Fibroblast of skin of right quadriceps (primary cell): ENCODE results near the gene ATOSB.

Source experiments
- DNase-seq: peaks from one replicate; pipeline ENCODE4 v3.0.0-alpha.2; 2013

ATOSB gene

GRCh38 chr9:35079426-35080341 lies 36.0 kb downstream of the ATOSB start, which contains the start of gene FANCG:
FANCG (minus strand) TSS chr9:35079942; CDS start chr9:35079524, 418 bp downstream.
- DNase-seq = peak; percentile 91

DNA sequence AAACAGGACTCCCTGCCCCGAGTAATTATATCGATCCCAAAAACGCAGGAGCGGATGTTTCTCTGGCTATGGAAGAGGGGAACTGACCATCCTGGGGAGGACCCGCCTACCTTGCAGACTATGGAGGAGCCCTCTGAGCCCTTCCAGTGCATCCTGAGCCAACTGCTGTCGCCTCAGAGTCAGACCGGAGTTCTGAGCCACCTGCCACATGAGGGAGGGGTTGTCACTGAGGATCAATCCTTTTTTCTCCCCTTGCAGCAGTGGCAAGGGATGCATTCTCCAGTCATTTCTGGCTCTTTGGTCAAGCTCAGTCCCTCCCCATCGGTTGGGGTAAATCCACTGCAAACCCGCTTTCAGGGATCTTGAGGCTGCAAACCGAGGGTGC lies 36.6 kb downstream of the ATOSB start:
- DNase-seq = no peak

- DNase-seq = no peak
Observed at GRCh38 chr9:35078066-35078465, 37.6 kb downstream of the ATOSB start.

DNA sequence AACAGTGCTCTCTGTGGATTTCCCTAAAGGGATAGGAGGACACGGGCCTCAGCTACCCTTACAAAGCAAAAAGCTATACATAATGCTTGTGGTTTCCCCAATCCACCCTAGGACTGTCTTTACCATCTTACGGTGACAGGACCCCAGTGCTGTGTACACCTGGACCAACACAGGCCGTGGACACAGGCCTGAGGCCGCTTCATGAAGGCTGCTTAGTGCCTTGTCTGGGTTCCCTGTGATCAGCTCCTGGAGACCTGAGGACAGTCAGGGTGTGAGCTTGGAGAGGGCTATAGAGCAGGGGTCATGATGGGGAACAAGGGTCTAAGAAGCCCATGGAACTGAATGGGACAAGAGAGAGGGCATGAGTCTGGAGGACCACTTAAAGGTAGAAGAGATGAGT lies 38.8 kb downstream of the ATOSB start:
- no peak for DNase-seq

DNA sequence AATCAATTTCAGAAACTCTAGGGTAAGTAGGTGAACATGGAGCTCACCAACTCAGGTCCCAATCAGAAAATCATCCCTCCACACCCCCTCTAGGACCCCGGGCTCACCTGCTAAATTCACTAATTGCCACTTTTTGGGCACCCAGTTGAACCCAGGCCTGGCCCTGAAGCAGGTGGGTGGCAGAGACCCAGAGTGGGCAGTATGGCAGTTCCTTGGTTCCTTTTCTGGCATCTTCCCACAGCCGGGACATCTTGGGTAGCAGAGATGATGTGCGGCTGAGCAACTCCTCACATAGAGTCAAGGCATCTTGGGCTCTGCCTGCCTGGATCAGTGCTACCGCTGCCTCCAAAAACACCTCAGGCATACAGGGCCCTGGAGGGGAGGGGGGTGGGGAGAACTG lies 40.3 kb downstream of the ATOSB start:
- no peak for DNase-seq

DNA sequence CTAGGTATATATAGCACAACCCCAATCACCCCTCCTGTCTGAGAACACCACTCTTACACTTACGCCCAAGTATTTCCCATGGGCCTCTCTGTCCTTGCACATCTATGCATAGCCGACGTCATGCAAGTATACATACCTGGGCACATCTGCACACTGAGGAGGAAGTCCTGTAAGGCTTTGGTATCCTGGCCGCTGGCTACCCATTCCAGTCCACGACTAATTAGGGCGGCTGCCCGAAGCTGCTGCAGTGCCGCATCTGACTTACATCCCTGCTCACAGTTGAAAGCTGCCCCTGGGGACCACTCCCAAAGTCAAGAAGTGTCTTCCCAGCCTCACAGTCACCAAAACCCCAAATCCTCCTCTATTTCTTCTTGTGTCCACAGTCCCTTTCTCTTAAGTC lies 40.9 kb downstream of the ATOSB start:
- no peak for DNase-seq

DNA sequence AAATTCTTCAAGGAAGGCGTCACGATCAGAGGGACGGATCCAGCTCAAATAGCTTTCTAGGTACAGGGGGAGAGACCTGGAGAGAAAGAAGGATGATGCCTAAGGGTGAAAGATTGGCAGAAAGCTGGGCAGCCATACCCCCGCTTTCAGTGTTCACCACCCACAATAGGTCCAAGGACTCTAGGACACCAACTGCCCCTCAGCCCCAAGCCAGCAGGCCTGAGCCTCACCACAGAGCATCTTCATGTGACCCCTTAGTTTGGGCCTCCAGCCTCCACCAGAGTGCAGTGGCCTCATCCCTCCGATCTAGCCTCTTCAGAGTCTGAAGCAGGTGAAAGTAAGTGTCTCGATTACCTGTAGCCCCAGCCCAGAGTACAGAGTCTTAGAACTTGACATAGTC lies 41.5 kb downstream of the ATOSB start:
- DNase-seq = no peak

DNA sequence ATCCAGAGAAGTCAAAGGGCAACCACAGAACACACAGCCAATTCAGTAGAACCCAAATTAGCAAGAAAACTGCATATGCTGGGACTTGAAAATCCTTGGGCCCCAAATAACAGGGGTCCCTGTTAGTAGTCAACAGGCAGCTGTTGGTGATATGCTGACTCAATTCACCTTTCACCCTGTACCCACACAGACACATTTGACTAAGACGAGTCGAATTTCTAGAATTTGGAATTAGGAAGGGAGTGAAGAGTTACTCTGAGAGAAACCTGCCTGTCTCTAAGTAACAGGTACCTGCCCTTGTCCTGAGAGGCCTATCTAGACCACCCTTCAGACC lies 42.4 kb downstream of the ATOSB start:
- DNase-seq = no peak

- peak; percentile 100 for DNase-seq
Observed at GRCh38 chr9:35072461-35073278, 43.0 kb downstream of the ATOSB start, which contains the start of gene VCP. VCP (minus strand) TSS chr9:35072625; CDS start chr9:35072353, 272 bp downstream.

DNA sequence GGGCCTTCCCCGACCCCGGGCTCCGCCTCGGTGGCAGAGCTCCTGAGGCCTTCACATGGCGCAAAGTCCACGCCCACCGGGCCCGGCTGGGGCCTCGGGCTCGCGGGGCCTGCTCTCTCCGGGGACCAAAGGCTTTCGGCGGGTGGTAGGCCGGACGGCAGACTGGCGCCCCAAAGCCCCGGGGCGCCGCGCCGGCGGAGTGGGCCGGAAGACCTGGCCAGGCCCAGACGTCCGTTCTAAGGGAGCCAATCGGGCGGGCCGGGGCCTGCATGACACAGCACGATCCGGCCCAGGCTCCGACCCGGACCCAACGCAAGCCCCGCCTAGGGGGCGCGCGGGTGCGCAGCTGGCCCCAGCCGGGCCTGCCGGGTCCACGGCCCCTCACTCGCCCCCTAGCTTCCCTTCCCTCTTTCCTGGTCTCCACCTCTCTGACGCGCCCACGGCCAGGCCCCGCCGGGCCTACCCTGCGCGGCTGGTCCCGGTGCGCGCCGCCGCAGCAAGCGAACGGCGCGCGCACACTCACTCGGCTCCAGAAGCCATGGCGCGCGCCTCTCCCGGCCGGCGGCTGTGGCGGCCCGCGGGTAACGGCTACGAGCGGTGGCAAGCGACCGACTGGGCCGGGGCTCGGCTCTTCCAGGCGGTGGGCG lies 43.7 kb downstream of the ATOSB start:
- peak; percentile 82 for DNase-seq

GRCh38 chr9:35070823-35071813 lies 44.5 kb downstream of the ATOSB start:
- peak; percentile 29 for DNase-seq

DNA sequence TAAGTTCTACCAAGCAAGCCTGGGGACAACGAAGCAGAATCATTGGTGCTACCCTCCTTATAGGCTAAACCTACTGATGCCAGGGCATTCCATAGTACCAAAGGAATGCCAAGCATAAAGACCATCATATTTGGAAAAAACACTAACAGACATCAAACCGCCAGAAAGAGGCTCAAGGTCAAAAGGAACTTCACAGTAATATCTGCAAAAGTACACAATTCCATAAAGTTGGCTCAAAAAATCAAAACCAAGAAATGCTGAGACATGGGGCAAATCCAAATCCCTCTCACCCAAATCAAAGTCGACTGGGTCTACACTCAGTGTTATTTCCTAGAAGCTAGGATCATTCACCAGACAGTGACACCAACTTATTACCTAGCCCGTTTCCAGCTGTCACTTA lies 46.6 kb downstream of the ATOSB start:
- DNase-seq = no peak

DNA sequence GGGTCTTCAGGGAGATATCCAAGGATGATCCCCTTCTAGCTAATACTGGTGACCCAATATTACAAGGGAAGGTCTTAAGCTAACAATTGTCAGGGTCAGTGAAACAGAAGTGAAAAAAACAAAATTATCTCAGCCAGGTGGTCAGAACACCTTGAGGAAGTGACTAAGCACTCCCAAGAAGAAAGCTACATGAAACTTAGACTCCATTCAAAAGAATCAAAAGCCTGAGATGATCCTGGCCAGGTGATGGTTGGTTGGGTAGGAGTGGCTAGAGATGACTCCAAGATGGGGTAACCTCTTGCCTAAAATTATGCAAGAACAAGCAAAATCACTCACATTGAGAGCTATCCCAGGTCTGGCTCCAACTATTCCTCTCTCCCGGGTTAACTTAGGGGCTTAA lies 48.6 kb downstream of the ATOSB start:
- DNase-seq = no peak

DNA sequence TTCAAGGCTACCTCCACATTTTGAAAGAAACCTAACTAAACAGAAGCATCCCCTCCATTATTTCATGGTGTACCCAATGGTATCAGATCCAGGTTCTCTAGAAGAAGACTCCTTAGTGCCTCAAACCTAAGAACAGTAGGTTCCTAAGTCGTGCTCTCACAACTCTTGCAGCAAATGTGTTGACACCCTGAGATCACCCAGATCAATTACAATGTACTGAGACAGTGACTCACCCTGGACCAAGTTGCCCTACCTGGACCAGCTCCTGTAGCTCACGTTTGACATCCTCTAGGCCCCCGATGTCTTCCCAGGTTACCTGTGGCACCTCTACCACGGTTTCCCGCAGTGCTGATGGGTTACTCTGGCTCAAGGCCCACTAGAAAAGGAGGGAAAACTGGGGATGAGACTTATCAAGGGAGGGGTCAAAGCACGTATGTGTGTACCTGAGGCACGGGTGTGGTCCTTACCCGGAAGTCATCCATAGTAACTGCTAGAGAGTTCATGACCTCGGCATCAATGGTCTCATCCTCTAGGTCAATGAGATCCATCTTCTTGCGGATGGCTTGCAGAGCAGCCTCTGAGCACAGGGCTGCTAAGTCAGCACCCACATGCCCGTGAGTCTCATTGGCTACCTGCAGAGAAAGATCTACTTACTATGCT lies 55.0 kb downstream of the ATOSB start:
- no peak for DNase-seq

GRCh38 chr9:35059438-35059837 lies 56.2 kb downstream of the ATOSB start:
- DNase-seq = no peak

- DNase-seq = no peak
Observed at GRCh38 chr9:35057271-35057620, 58.4 kb downstream of the ATOSB start.

GRCh38 chr9:35056571-35057270 lies 58.9 kb downstream of the ATOSB start:
- no peak for DNase-seq

DNA sequence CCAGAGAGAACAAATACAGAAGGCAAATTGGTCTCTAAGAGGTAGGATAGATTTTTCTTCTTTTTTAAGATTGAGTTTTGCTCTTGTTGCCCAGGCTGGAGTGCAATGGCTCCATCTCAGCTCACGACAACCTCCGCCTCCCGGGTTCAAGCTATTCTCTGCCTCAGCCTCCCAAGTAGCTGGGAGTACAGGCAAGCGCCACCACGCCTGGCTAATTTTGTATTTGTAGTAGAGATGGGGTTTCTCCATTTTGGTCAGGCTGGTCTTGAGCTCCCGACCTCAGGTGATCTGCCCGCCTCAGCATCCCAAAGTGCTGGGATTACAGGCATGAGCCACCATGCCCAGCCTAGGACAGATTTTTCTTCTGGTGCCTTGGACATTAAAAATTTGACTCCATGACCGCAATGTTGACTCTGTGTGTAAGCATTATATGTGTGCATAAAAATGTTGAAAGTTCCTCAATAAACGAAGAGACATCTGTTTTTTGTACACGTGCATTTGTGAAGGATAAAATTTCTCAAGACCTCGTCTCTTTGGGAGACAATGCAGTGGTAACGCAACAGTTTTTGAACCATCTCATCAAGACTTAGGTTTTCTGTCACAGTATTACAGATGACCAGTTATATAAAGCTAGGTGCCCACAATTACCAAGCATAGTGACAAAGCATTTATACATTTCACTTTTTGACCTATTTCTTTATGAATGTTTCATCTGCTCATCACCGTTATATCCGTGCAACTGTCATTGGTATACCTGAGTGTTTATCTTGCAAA lies 60.6 kb downstream of the ATOSB start:
- no peak for DNase-seq

GRCh38 chr9:35054185-35054835 lies 61.4 kb downstream of the ATOSB start:
- DNase-seq = no peak
